K562 (cell line): ENCODE results near the gene EPHA10. TPM values are rescaled to one million over a fixed set of nuclear protein-coding genes. Genes with fewer than 3 reads are reported as not detected.
A peak's percentile ranks its signal among the peaks of the same experiment; 100 is the strongest.

Experiments used
- ATAC-seq: fragments of 200-7000 bp; cut with Tn5 transposase; 3 replicates; pipeline ENCODE4 v1.9.1; 2020; ENCODE audit warnings: moderate library complexity
- BruUV-seq: library from RNA; stranded (reverse); fragments of 400-500 nt; replicated peaks from 2 replicates; lab custom pipeline; 2021; lab: Mats Ljungman, UMichigan
- CTCF ChIA-PET: fragments of 300-600 bp; formaldehyde crosslinking; extraction: SDS; loops from one replicate; lab custom pipeline; 2021; ENCODE audit warnings: low intra/inter-chr PET ratio; lab: Yijun Ruan, JAX
- POLR2A ChIA-PET: fragments of 300-600, 350-650 bp; sonication (Branson Sonifier 250); formaldehyde crosslinking; extraction: SDS; loops from one replicate; lab custom pipeline; 2021; ENCODE audit warnings: antibody characterized with exemption, inconsistent platforms; lab: Yijun Ruan, JAX
- DNase-seq, 4 experiments: peaks; one replicate each; pipeline versions ENCODE4 v3.0.0 to v3.0.0-alpha.2; 2011 to 2018; ENCODE audit warnings: low spot score in 3 of 4, mixed read lengths in 3 of 4; ENCODE audit errors: extremely low read depth in 1 of 4
- FAIRE-seq: peaks from 2 replicates; lab custom pipeline; 2011; peaks lifted over from hg19 to GRCh38; lab: Jason Lieb, UNC
- H2AFZ ChIP-seq: 2 replicates; pipeline ENCODE4 v1.6.0; 2011; ENCODE audit warnings: low read depth, low read length, control low read depth, inconsistent platforms
- H3K27ac ChIP-seq: fragments of 200-600 bp; 3 replicates; pipeline ENCODE4 v1.8.0; 2011; ENCODE audit warnings: low read depth, mild to moderate bottlenecking, control low read depth, inconsistent platforms, low read length, moderate library complexity, mixed read lengths; ENCODE audit errors: extremely low read depth
- H3K27me3 ChIP-seq, 2 experiments: fragments of 300-600 bp in 1 of 2; 2 replicates in 1 of 2; 3 replicates in 1 of 2; pipeline versions ENCODE4 v1.6.0 to v1.8.0; 2011; ENCODE audit warnings: inconsistent platforms in 2 of 2, low read length in 2 of 2, mild to moderate bottlenecking in 1 of 2, mixed read lengths in 1 of 2, moderate library complexity in 1 of 2; ENCODE audit not compliant: control insufficient read depth in 2 of 2, insufficient read depth in 2 of 2
- H3K36me3 ChIP-seq: fragments of 300-600 bp; 3 replicates; pipeline ENCODE4 v1.8.0; 2011; ENCODE audit warnings: mild to moderate bottlenecking, low read length, inconsistent platforms; ENCODE audit not compliant: control insufficient read depth, insufficient read depth
- H3K4me1 ChIP-seq, 2 experiments: fragments of 200-600 bp in 1 of 2; replicated peaks in 1 of 2; 2 replicates in 1 of 2; 3 replicates in 1 of 2; pipeline versions ENCODE4 v1.5.1 to v1.8.0; 2011; ENCODE audit warnings: inconsistent platforms in 2 of 2, low read length in 2 of 2, mild to moderate bottlenecking in 1 of 2, mixed read lengths in 1 of 2, moderate library complexity in 1 of 2; ENCODE audit not compliant: control insufficient read depth in 2 of 2, insufficient read depth in 2 of 2
- H3K4me2 ChIP-seq: 2 replicates; pipeline ENCODE4 v1.6.1; 2011; ENCODE audit warnings: low read length, control low read depth, inconsistent platforms, mixed read lengths; ENCODE audit not compliant: insufficient read depth
- H3K4me3 ChIP-seq: fragments of 200-600 bp; sonication (generic), shearing (Covaris generic); 2 replicates; pipeline ENCODE4 v1.5.1; 2016; ENCODE audit warnings: control low read depth, inconsistent platforms
- H3K79me2 ChIP-seq: fragments of 200-600 bp; 3 replicates; pipeline ENCODE4 v1.8.0; 2011; ENCODE audit warnings: low read length, inconsistent platforms; ENCODE audit not compliant: control insufficient read depth, insufficient read depth
- H3K9ac ChIP-seq, 2 experiments: 2 replicates each; pipeline versions ENCODE4 v1.6.0 to v1.6.1; 2011; ENCODE audit warnings: low read depth in 2 of 2, low read length in 2 of 2, control low read depth in 1 of 2, inconsistent platforms in 1 of 2, mild to moderate bottlenecking in 1 of 2, mixed read lengths in 1 of 2; ENCODE audit not compliant: insufficient read depth in 1 of 2
- H3K9me1 ChIP-seq: one replicate; pipeline ENCODE4 v1.6.0; 2011; ENCODE audit warnings: inconsistent platforms, mild to moderate bottlenecking, low read length, moderate library complexity; ENCODE audit not compliant: control insufficient read depth, insufficient read depth
- H3K9me3 ChIP-seq: replicated peaks from 2 replicates; pipeline ENCODE4 v1.5.1; 2011; ENCODE audit warnings: low read depth, low read length, inconsistent platforms; ENCODE audit not compliant: control insufficient read depth, insufficient read depth
- H4K20me1 ChIP-seq: replicated peaks from 2 replicates; pipeline ENCODE4 v1.6.1; 2011; ENCODE audit warnings: low read length, inconsistent platforms, mixed read lengths; ENCODE audit not compliant: control insufficient read depth, insufficient read depth
- E2F6 ChIP-seq, 2 experiments: IDR thresholded peaks; 2 replicates each; pipeline ENCODE4 v1.6.1; 2011; ENCODE audit warnings: borderline replicate concordance in 1 of 2, control low read depth in 1 of 2, low read depth in 1 of 2, low read length in 1 of 2, mild to moderate bottlenecking in 1 of 2, mixed read lengths in 1 of 2, moderate library complexity in 1 of 2; ENCODE audit not compliant: insufficient read depth in 1 of 2, insufficient read length in 1 of 2, poor library complexity in 1 of 2, severe bottlenecking in 1 of 2; ENCODE audit errors: extremely low read depth in 1 of 2
- ILF3 ChIP-seq: fragments of 450-650 bp; IDR thresholded peaks from 2 replicates; pipeline ENCODE4 v1.6.1; 2018; ENCODE audit warnings: antibody characterized with exemption, mild to moderate bottlenecking, moderate library complexity, borderline replicate concordance
- WGBS: fragments of 100-300 bp; shearing (Covaris generic); methylation state at CpG from one replicate; pipeline ENCODE4 v1.1.6; 2016; ENCODE audit warnings: low coverage, mixed read lengths; ENCODE audit not compliant: insufficient coverage; ENCODE audit errors: missing lambda C conversion rate; 5-methylcytosine and 5-hydroxymethylcytosine counted together
- in situ Hi-C: fragments of 300-500 bp; cut with MboI; formaldehyde crosslinking; loops from 4 replicates; pipeline ENCODE4 v1.15.0; 2018; ENCODE audit warnings: inconsistent platforms, mixed read lengths
- intact Hi-C: fragments of 100-400 bp; cut with micrococcal nuclease; formaldehyde crosslinking; loops from 2 replicates; pipeline ENCODE4 v1.14.2; 2022
- polyA plus RNA-seq, 8 experiments: library from polyadenylated mRNA; depleted of rRNA in 4 of 8; stranded (reverse) in 5 of 8; unstranded in 3 of 8; fragments of >200 nt; fragmentation: Nextera tagmentation in 2 of 8; fragmentation: Illumina TruSeq in 1 of 8; extraction: Ambion mirVana in 2 of 8; extraction: Trizol in 1 of 8; gene quantifications; 2 replicates each; pipeline versions ENCODE4 v1.2.1 to v1.2.3, GENCODE V29; 2011 to 2014; ENCODE audit warnings: inconsistent platforms in 1 of 8, missing spikeins in 1 of 8
- total RNA-seq, 7 experiments: library from RNA; depleted of rRNA in 6 of 7; stranded (reverse); fragments of >200 nt in 6 of 7; fragmentation: Illumina TruSeq in 2 of 7; extraction: Trizol in 2 of 7; gene quantifications; 2 replicates each; pipeline versions ENCODE4 v1.2.1 to v1.2.3, GENCODE V29; 2011 to 2021; ENCODE audit warnings: low replicate concordance in 1 of 7
- TF ChIP-seq, protein P1 (sequence below), 2 experiments: IDR thresholded peaks; 2 replicates each; pipeline ENCODE4 v1.6.1; 2012; ENCODE audit warnings: improper control_type of control experiment in 2 of 2, low read depth in 2 of 2, low read length in 2 of 2, borderline replicate concordance in 1 of 2

EPHA10 gene
- total and polyA plus RNA-seq, 9 of the 15 experiments (the other 6 are each of a cell fraction or from before 2014, with no cell fraction given) = 0.03 TPM; not detected in 8

DNA sequence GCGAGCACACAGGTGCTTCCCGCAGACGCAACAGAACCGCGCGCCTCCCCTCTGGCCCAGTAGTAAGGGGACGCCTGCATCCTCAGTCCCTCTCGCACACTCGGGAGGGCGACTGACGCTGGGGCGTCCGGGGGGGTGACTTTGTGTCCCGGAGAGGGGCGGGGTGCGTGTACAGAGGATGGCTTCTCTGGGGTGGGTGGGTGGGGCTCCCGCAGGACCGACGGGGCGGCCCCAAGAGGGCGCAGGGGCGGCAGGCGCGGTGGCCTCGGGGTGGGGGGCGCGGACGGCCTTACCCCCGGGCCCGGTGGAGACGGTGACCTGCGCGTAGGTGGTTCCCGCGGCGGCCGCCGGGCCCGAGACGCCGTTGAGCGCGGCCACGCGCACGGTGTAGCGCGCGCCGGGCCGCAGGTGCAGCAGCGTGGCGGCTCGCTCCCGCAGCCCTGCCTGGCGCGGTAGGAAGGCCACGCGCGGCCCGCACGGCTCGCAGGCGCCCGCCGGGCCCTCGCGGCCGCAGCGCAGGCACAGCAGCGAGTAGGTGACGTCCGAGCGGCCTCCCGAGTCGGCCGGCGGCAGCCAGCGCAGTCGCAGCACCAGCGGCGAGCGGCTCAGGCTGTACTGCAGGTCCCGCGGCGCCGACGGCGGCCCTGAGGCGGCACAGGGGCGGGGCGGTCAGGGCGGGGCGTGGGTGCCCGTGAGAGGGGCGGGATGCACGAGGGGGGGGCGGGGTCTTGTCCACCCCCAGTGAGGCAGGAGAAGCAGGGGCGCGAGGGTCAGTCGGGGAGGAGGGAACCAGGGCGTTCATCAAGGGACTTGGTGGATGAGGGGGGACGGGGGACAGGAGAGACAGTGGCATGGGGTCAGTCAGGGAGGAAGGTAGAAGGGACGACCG, 12.1 kb downstream of the EPHA10 start:
- Histone ChIP-seq H4K20me1 (peaks cover 5% of the 10 kb centered on the region; the same call in 1 of the 2 replicates), H3K4me2 (no peak overlapping the region; the same call in 1 of the 2 replicates), H3K9me3 (no peaks in the 10 kb centered on the region), H3K27me3 (peaks cover 22 to 39% of the 10 kb centered on the region in 2 experiments), H3K9me1 (no peaks in the 10 kb centered on the region), H3K79me2 (no peaks in the 10 kb centered on the region), H3K27ac (no peak overlapping the region), H3K4me1 (peaks cover 0 to 12% of the 10 kb centered on the region in 2 experiments; a peak in 2 of 5 replicates), H3K9ac (peak overlapping the region in 1 of 2 experiments; percentile 74; a peak in 1 of 4 replicates), H3K36me3 (no peaks in the 10 kb centered on the region), H2AFZ (no peak overlapping the region), H3K4me3 (peak overlapping the region; percentile 8; the same call in 1 of the 2 replicates)
- ChIA-PET POLR2A (no interaction called here), CTCF (no interaction called here)
- no peak for FAIRE-seq
- intact Hi-C loops = no loop called here
- DNase-seq = peak; percentile 36 to 78 (median 62)
- in situ Hi-C loops = no loop called here
- BruUV-seq = no TSS peak
- ATAC-seq = peak; percentile 82
- TF ChIP-seq, protein P1, sequence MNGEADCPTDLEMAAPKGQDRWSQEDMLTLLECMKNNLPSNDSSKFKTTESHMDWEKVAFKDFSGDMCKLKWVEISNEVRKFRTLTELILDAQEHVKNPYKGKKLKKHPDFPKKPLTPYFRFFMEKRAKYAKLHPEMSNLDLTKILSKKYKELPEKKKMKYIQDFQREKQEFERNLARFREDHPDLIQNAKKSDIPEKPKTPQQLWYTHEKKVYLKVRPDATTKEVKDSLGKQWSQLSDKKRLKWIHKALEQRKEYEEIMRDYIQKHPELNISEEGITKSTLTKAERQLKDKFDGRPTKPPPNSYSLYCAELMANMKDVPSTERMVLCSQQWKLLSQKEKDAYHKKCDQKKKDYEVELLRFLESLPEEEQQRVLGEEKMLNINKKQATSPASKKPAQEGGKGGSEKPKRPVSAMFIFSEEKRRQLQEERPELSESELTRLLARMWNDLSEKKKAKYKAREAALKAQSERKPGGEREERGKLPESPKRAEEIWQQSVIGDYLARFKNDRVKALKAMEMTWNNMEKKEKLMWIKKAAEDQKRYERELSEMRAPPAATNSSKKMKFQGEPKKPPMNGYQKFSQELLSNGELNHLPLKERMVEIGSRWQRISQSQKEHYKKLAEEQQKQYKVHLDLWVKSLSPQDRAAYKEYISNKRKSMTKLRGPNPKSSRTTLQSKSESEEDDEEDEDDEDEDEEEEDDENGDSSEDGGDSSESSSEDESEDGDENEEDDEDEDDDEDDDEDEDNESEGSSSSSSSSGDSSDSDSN (IDR thresholded peaks at IDR 0.05; ENCODE audit: borderline replicate concordance in 1 of 2, low read depth in 2 of 2, low read length in 2 of 2) = peak in 1 of 2 experiments; percentile 44; a peak in 1 of 4 replicates
- TF ChIP-seq ILF3 (no peak), E2F6 (IDR thresholded peaks at IDR 0.05; ENCODE audit: borderline replicate concordance in 1 of 2, extremely low read depth in 1 of 2, insufficient read depth in 1 of 2, insufficient read length in 1 of 2, low read depth in 1 of 2, low read length in 1 of 2, poor library complexity in 1 of 2, severe bottlenecking in 1 of 2) (peak in 1 of 2 experiments; percentile 33)
- TF ChIP-seq, all 486 proteins: peak for 2
- 5% methylated on average over 62 of the region's 105 CpGs for WGBS
